Hepatocyte (in vitro differentiated cells): ENCODE data around the gene ADSS2. TPM values are rescaled to one million over a fixed set of nuclear protein-coding genes. Genes with fewer than 3 reads are reported as not detected.
A peak's percentile ranks its signal among the peaks of the same experiment; 100 is the strongest.

ENCODE experiments used
- DNase-seq: peaks from one replicate; pipeline ENCODE4 v3.0.0-alpha.2; 2016; ENCODE audit warnings: low spot score
- H2AFZ ChIP-seq: fragments of 200-600 bp; sonication (generic); 2 replicates; pipeline ENCODE4 v1.6.0; 2016; ENCODE audit warnings: antibody characterized with exemption, mild to moderate bottlenecking
- H3K27ac ChIP-seq: fragments of 200-600 bp; sonication (generic); 2 replicates; pipeline ENCODE4 v1.5.1; 2016; ENCODE audit warnings: mild to moderate bottlenecking
- H3K27me3 ChIP-seq: fragments of 200-600 bp; sonication (generic); 2 replicates; pipeline ENCODE4 v1.6.1; 2016
- H3K36me3 ChIP-seq: fragments of 200-600 bp; sonication (generic); replicated peaks from 2 replicates; pipeline ENCODE4 v1.5.1; 2016; ENCODE audit warnings: low read depth; ENCODE audit not compliant: insufficient read depth
- H3K4me1 ChIP-seq: fragments of 200-600 bp; sonication (generic); 2 replicates; pipeline ENCODE4 v1.5.1; 2016; ENCODE audit warnings: mild to moderate bottlenecking, moderate library complexity; ENCODE audit not compliant: insufficient read depth
- H3K4me2 ChIP-seq: fragments of 200-600 bp; sonication (generic); 2 replicates; pipeline ENCODE4 v1.6.0; 2016
- H3K4me3 ChIP-seq: fragments of 200-600 bp; sonication (generic); 2 replicates; pipeline ENCODE4 v1.5.1; 2016; ENCODE audit warnings: mild to moderate bottlenecking
- H3K79me2 ChIP-seq: fragments of 200-600 bp; sonication (generic); 2 replicates; pipeline ENCODE4 v1.6.0; 2017; ENCODE audit warnings: mild to moderate bottlenecking
- H3K9me2 ChIP-seq: fragments of 200-600 bp; sonication (generic); replicated peaks from 2 replicates; pipeline ENCODE4 v1.6.0; 2017; ENCODE audit warnings: mild to moderate bottlenecking; ENCODE audit not compliant: insufficient read depth
- H3K9me3 ChIP-seq: fragments of 200-600 bp; sonication (generic); 2 replicates; pipeline ENCODE4 v1.5.1; 2016; ENCODE audit warnings: low read depth, mild to moderate bottlenecking
- H4K20me1 ChIP-seq: fragments of 200-600 bp; sonication (generic); 2 replicates; pipeline ENCODE4 v1.6.0; 2016; ENCODE audit warnings: mild to moderate bottlenecking; ENCODE audit not compliant: insufficient read depth, poor library complexity, severe bottlenecking
- EZH2 ChIP-seq: fragments of 200-600 bp; sonication (generic); IDR thresholded peaks from 2 replicates; pipeline ENCODE4 v1.6.1; 2016; ENCODE audit warnings: antibody characterized with exemption, mild to moderate bottlenecking, borderline replicate concordance
- EZH2phosphoT487 ChIP-seq: fragments of 200-600 bp; sonication (generic); IDR thresholded peaks from one replicate; pipeline ENCODE4 v1.6.1; 2018; ENCODE audit warnings: antibody characterized with exemption, mild to moderate bottlenecking, low read depth, moderate library complexity; ENCODE audit not compliant: unreplicated experiment, severe bottlenecking
- WGBS: methylation state at CpG from one replicate; pipeline ENCODE4 v1.1.6; 2016; ENCODE audit warnings: low lambda C conversion rate; ENCODE audit errors: missing lambda C conversion rate; 5-methylcytosine and 5-hydroxymethylcytosine counted together
- polyA plus RNA-seq: library from polyadenylated mRNA; unstranded; fragments of >200 nt; fragmentation: Nextera tagmentation; extraction: Ambion mirVana; gene quantifications from 2 replicates; pipeline ENCODE4 v1.2.1, GENCODE V29; 2016
- total RNA-seq: library from RNA; depleted of rRNA; stranded (reverse); fragments of >200 nt; gene quantifications from 2 replicates; pipeline ENCODE4 v1.2.3, GENCODE V29; 2014
- TF ChIP-seq, protein P1 (sequence below): fragments of 200-600 bp; sonication (generic); IDR thresholded peaks from 2 replicates; pipeline ENCODE4 v1.5.1; 2016; ENCODE audit warnings: antibody characterized with exemption, mild to moderate bottlenecking; ENCODE audit not compliant: poor library complexity

The ADSS2 gene
- total and polyA plus RNA-seq, 2 experiments from 2014 or later, result 24.2 to 42.3 TPM

DNA sequence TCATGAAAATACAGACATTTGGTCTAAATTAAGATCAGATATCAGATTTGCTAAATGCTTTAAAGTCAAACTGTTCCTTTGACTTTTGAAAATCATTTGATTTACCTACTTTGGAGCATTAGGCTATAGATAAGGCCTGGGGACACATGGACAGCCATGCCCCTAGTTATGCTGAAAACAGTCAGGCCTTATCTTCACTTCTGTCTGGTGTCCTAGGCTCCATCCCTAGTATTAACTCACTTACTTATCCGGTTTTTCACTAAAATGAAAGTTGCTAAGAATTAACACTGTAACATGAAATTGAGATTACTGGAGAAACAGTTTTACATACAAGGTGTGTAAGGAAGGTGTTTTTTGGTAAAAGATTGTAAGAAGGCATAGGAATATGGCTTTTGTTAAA, 4.9 kb upstream of the ADSS2 start:
- no peaks in the 10 kb centered on the region for H3K27me3 ChIP-seq
- TF ChIP-seq EZH2phosphoT487, result no peak
- TF ChIP-seq, protein P1, sequence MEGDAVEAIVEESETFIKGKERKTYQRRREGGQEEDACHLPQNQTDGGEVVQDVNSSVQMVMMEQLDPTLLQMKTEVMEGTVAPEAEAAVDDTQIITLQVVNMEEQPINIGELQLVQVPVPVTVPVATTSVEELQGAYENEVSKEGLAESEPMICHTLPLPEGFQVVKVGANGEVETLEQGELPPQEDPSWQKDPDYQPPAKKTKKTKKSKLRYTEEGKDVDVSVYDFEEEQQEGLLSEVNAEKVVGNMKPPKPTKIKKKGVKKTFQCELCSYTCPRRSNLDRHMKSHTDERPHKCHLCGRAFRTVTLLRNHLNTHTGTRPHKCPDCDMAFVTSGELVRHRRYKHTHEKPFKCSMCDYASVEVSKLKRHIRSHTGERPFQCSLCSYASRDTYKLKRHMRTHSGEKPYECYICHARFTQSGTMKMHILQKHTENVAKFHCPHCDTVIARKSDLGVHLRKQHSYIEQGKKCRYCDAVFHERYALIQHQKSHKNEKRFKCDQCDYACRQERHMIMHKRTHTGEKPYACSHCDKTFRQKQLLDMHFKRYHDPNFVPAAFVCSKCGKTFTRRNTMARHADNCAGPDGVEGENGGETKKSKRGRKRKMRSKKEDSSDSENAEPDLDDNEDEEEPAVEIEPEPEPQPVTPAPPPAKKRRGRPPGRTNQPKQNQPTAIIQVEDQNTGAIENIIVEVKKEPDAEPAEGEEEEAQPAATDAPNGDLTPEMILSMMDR, result no peak
- no peak for TF ChIP-seq EZH2
- DNase-seq, result no peak
- H3K9me3 ChIP-seq, result no peaks in the 10 kb centered on the region
- H3K4me2 ChIP-seq, result no peak overlapping the region
- no peaks in the 10 kb centered on the region for H3K36me3 ChIP-seq
- no peaks in the 10 kb centered on the region for H3K9me2 ChIP-seq
- H3K4me1 ChIP-seq, result peaks cover 6% of the 10 kb centered on the region
- no peak overlapping the region for H3K27ac ChIP-seq
- no peak overlapping the region for H2AFZ ChIP-seq
- no peak overlapping the region for H3K4me3 ChIP-seq
- 56% methylated on average over 1 of the region's 1 CpG for WGBS
- H3K79me2 ChIP-seq, result no peaks in the 10 kb centered on the region
- no peaks in the 10 kb centered on the region for H4K20me1 ChIP-seq

- Histone ChIP-seq H2AFZ (peak overlapping the region; percentile 51), H3K9me2 (no peaks in the 10 kb centered on the region), H3K4me1 (peaks cover 11% of the 10 kb centered on the region), H3K27me3 (no peaks in the 10 kb centered on the region), H3K36me3 (no peaks in the 10 kb centered on the region), H4K20me1 (no peaks in the 10 kb centered on the region), H3K79me2 (peaks cover 15% of the 10 kb centered on the region), H3K4me3 (no peak overlapping the region), H3K9me3 (no peaks in the 10 kb centered on the region), H3K27ac (peak overlapping the region; percentile 33), H3K4me2 (peak overlapping the region; percentile 52)
- no peak for DNase-seq
- TF ChIP-seq EZH2phosphoT487 (no peak), EZH2 (no peak)
- TF ChIP-seq, protein P1, result no peak
- WGBS, result 37% methylated on average over 6 of the region's 6 CpGs
These were observed 2.7 kb upstream of the ADSS2 start for GRCh38 chr1:244454412-244454811.

- Histone ChIP-seq H3K9me2 (no peaks in the 10 kb centered on the region), H3K79me2 (peaks cover 38% of the 10 kb centered on the region), H3K36me3 (no peaks in the 10 kb centered on the region), H3K27me3 (no peaks in the 10 kb centered on the region), H3K4me1 (peaks cover 23% of the 10 kb centered on the region), H4K20me1 (no peaks in the 10 kb centered on the region), H2AFZ (peak overlapping the region; percentile 68), H3K4me3 (peak overlapping the region; percentile 19), H3K9me3 (no peaks in the 10 kb centered on the region), H3K27ac (peak overlapping the region; percentile 95), H3K4me2 (peak overlapping the region; percentile 70)
- peak; percentile 100 for DNase-seq
- TF ChIP-seq, protein P1, result peak; percentile 36
- TF ChIP-seq EZH2, result no peak
- TF ChIP-seq EZH2phosphoT487, result no peak
- 8% methylated on average over 45 of the region's 47 CpGs for WGBS
These were observed 464 bp upstream of the ADSS2 start for GRCh38 chr1:244451951-244452795.
